UCSD-AML1 (cell line): ENCODE measurements around the gene SMPD2.

ENCODE experiments used
- DNase-seq: peaks from one replicate; lab custom pipeline; 2025; ENCODE audit not compliant: unreplicated experiment; lab: John Stamatoyannopoulos, UW

Gene SMPD2, protein sequence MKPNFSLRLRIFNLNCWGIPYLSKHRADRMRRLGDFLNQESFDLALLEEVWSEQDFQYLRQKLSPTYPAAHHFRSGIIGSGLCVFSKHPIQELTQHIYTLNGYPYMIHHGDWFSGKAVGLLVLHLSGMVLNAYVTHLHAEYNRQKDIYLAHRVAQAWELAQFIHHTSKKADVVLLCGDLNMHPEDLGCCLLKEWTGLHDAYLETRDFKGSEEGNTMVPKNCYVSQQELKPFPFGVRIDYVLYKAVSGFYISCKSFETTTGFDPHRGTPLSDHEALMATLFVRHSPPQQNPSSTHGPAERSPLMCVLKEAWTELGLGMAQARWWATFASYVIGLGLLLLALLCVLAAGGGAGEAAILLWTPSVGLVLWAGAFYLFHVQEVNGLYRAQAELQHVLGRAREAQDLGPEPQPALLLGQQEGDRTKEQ

DNA sequence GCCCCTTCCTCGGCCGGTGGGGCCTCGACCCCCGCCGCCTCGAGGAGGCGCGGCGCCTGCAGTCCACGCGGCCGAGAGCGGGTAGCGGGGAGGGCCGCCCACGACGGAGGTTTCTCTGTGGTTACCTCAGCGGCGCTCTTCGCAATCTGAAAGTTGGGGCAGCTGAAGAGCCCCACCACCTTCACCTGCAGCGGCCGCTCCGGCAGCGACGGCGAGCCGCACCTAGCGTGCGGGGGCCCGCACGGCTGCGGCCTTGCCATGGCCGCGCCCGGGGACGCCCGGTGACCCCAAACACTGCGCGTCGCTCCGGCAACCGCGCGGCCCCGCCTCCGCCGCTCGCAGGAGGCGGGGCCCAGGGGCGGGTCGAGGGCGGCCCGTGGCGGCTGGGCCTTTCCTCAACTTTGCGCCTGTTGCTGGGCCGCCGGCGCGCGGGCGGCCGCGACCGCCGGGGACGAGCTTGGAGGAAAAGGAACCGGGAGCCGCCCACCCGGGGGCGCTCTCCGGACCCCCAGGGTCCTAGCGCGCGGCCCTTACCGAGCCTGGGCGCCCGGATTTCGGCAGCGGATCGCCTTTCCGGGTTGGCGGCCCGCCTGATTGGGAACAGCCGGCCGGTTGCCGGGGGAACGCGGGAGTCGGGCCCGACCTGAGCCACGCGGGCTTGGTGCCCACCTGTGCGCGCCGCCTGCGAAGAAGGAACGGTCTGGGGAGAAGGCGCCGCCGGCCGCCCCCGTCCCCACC lies at the start of gene SMPD2, which contains the start of gene PPIL6:
Gene SMPD2 (plus strand): TSS at position 394 of the 738 bp plus-strand sequence. CDS start 398 bp downstream, outside the sequence.
Gene PPIL6 (minus strand): TSS at position 298 of the 738 bp plus-strand sequence. CDS start 38 bp downstream, at position 260.
- DNase-seq: peak; percentile 93

- peak; percentile 47 for DNase-seq
Measured at GRCh38 chr6:109393157-109393885, 47.2 kb upstream of the SMPD2 start.

DNA sequence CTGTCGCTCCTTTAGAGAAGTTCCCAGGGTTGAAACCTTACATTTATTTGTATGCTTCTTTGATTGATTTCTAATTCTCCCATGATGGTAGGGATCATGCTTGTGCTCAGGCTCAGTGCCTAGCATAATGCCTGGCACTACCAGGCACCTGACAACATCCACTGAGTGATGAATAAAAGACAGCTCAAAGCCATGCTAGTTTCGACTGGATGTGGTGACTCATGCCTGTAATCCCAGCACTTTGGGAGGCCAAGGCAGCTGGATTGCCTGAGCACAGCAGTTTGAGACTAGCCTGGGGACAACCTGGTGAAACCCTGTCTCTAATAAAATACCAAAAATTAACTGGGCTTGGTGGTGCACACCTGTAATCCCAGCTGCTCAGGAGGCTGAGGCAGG lies 46.6 kb upstream of the SMPD2 start:
- no peak for DNase-seq

GRCh38 chr6:109396046-109396718 lies 44.3 kb upstream of the SMPD2 start:
- no peak for DNase-seq

DNA sequence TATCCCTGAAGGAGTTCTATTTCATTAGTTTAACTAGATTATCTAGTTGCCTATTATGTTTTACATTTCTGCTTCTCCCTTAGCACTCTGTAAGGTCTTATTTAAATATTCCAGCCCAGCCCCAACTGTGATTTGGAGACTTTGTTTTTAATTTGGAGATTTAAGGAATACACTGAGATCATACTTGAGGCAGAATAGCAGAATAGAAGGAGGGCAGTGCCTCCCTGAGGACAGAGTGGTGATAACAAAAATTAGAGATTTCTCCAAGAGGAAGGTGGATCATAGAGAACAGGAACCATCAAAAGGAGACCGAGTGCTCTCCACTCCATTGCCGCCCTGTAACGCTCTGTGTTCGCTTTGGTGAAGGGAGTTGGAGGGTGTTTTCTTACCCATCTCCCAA lies 43.5 kb upstream of the SMPD2 start:
- peak; percentile 29 for DNase-seq

- no peak for DNase-seq
Measured at GRCh38 chr6:109406196-109406595, 34.3 kb upstream of the SMPD2 start.

- no peak for DNase-seq
Measured at GRCh38 chr6:109411034-109411433, 29.5 kb upstream of the SMPD2 start.

DNA sequence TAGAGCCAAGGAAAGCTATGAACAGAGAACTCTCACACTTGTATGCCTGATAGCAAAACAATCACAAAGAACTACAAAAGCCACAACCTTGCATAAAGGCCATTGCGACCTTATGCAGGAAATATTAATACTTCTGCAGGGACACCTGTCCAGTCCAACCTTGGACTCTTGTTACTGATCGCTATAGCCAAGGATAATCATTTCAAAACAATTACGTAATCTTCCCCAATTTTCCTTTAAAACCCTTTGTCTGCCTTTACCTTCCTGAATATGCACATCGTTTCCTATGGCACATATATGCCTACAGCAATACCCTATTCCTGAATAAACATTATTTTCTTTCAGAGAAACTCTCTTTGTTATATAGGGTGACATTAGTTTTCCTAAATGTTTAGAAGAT lies 22.9 kb upstream of the SMPD2 start:
- DNase-seq: no peak

DNA sequence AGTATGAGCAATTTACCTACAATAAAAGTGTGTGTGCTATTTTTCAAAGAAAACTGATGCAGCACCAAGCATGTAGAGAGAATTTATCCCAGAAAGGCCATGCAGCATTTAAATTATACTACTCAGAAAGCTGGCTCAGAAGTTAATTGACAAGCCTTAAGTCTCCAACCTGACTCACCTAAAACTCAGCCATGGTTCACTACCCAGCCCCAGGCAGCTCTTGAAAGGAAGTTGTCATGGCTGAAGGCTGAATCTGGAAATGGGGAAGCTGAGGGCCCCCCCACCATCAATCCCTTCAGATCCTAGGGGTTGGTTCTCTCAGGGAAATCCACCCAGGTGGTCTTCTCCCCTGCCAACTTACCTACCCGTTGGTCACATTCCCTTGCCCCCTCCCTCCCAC lies 19.8 kb upstream of the SMPD2 start:
- no peak for DNase-seq

GRCh38 chr6:109421184-109421583 lies 19.3 kb upstream of the SMPD2 start:
- DNase-seq: no peak

GRCh38 chr6:109424946-109425345 lies 15.6 kb upstream of the SMPD2 start:
- DNase-seq: no peak

- DNase-seq: no peak
Measured at GRCh38 chr6:109428889-109429477, 11.5 kb upstream of the SMPD2 start.

DNA sequence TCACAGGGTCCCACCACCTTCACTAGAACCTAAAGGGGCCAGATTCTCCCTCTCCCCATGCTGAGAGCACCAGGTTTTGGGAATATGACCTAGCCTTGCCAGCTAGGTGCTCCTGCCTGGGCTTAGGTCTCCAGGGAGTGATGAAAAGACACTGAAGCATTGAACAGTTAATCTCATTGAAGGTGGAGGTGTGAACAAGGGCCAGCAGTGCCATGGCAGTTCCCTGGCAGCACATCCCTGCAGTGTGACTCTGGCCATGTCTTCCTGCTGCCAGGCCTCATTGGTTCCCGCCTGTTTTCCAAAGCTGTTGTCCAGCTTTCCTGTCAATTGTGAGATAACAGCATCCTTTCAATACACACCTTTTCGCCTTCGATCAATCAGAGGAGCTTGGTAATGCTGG lies 11.0 kb upstream of the SMPD2 start:
- DNase-seq: no peak

DNA sequence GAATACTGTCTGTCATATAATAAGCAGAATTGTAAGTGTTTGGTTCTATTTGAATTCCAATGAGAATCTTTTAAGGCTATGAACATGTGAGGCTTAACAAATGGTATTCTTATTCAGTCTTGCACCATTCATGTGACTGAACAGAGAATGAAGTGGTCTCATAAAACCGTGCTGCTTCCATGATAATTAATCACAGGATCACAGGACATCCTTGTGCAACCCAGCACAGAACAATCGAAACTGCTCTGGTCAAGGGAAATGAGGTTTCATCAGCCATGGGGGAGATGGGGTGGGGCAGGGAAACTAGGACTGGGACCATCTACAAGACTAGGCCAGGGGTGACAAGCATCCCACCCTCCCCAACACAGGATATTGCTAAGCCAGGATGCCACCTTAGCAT lies 6.1 kb upstream of the SMPD2 start:
- DNase-seq: no peak

DNA sequence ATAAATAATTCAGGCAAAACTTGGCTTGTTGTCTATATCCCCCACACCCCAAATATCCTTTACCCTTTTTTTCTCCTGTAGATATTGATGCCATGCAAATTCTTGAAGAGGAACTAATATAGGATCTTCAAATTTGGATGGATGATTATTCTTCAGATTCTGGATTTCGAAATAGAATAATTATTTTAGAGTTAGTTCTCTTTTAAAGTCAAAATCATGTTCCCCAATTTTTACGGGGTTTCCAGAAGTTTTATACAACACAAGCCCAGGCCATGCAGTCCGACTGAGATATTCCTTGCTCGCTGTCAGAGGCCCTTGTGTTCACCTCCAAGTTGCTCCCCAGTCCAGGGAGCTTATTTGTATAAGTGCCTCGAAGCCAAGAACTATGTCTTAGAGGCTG lies 4.5 kb upstream of the SMPD2 start:
- no peak for DNase-seq

- DNase-seq: peak; percentile 59
Measured at GRCh38 chr6:109441069-109441816, 719 bp downstream of the SMPD2 start.

- DNase-seq: no peak
Measured at GRCh38 chr6:109442393-109442924, 1.9 kb downstream of the SMPD2 start.

DNA sequence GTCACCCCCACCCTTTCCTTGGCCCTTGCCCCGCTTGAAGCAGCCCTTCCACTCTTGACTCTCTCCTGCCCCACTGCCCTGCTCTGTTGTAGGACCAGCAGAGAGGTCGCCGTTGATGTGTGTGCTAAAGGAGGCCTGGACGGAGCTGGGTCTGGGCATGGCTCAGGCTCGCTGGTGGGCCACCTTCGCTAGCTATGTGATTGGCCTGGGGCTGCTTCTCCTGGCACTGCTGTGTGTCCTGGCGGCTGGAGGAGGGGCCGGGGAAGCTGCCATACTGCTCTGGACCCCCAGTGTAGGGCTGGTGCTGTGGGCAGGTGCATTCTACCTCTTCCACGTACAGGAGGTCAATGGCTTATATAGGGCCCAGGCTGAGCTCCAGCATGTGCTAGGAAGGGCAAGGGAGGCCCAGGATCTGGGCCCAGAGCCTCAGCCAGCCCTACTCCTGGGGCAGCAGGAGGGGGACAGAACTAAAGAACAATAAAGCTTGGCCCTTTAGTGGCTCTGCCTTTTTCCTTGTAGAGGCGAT lies 3.0 kb downstream of the SMPD2 start:
- DNase-seq: no peak

- no peak for DNase-seq
Measured at GRCh38 chr6:109445382-109445781, 4.9 kb downstream of the SMPD2 start.
